Omental fat pad (tissue), 4 donors: ENCODE measurements around the gene FNTB. TPM values are rescaled to one million over a fixed set of nuclear protein-coding genes. Genes with fewer than 3 reads are reported as not detected.

Experiments used
- ATAC-seq: fragments of 150-250 bp; one replicate; pipeline ENCODE4 v1.9.1; 2016; ENCODE audit warnings: mild to moderate bottlenecking, moderate library complexity; ENCODE audit not compliant: low FRiP score
- DNase-seq: peaks from one replicate; pipeline ENCODE4 v3.0.0-alpha.2; 2019; ENCODE audit warnings: low spot score
- CTCF ChIP-seq, 3 donors: fragments of 450-650 bp; IDR thresholded peaks; one replicate each; pipeline ENCODE4 v1.5.1; 2016 to 2017; ENCODE audit warnings: antibody characterized with exemption in 3 of 3, mild to moderate bottlenecking in 3 of 3, moderate library complexity in 2 of 3
- total RNA-seq, 4 donors: library from RNA; depleted of rRNA; stranded (reverse); fragments of >200 nt; gene quantifications; one replicate each; pipeline ENCODE4 v1.1.0, GENCODE V29; 2016

Gene FNTB
- total RNA-seq, 4 donors from 2014 or later: 8.4 to 16.7 (median 13.7) TPM

- DNase-seq (no peak), ATAC-seq (no peak)
These were observed 57.9 kb downstream of the FNTB start for GRCh38 chr14:65044596-65044959.

GRCh38 chr14:65045006-65045405 is 58.3 kb downstream of the FNTB start:
- ATAC-seq (no peak), DNase-seq (no peak)
- no peak for TF ChIP-seq CTCF (IDR thresholded peaks at IDR 0.05)

More at GRCh38 chr14:65044596-65044959, 57.9 kb downstream of the FNTB start:
- no peak for TF ChIP-seq CTCF (IDR thresholded peaks at IDR 0.05)

- ATAC-seq: no peak
- no peak for DNase-seq
- TF ChIP-seq CTCF (IDR thresholded peaks at IDR 0.05): no peak
These were observed 59.0 kb downstream of the FNTB start for GRCh38 chr14:65045709-65046108.

GRCh38 chr14:65052832-65053231 is 66.1 kb downstream of the FNTB start:
- no peak for DNase-seq

GRCh38 chr14:65053466-65053865 is 66.8 kb downstream of the FNTB start:
- no peak for TF ChIP-seq CTCF (IDR thresholded peaks at IDR 0.05)
- DNase-seq (no peak), ATAC-seq (no peak)

More at GRCh38 chr14:65052832-65053231, 66.1 kb downstream of the FNTB start:
- ATAC-seq: no peak
- no peak for TF ChIP-seq CTCF (IDR thresholded peaks at IDR 0.05)

GRCh38 chr14:65054471-65055085 is 67.9 kb downstream of the FNTB start:
- TF ChIP-seq CTCF (IDR thresholded peaks at IDR 0.05): no peak
- DNase-seq: no peak
- no peak for ATAC-seq

- no peak for TF ChIP-seq CTCF (IDR thresholded peaks at IDR 0.05)
- DNase-seq (no peak), ATAC-seq (no peak)
These were observed 71.0 kb downstream of the FNTB start for GRCh38 chr14:65057695-65058094.
